ENCODE data around the gene KCNE1.

The KCNE1 gene

GRCh38 chr21:34517491-34518245 lies 5.7 kb upstream of the KCNE1 start:
- TF ChIP-seq MAX (IDR thresholded peaks at IDR 0.05; ENCODE audit: low read depth, low read length) (0 out of 2 replicates have a peak, but pooled peaks have one; percentile 16), POLR2A (IDR thresholded peaks at IDR 0.05; ENCODE audit: extremely low read depth, insufficient read length) (no peak), MYC (IDR thresholded peaks at IDR 0.05; ENCODE audit: low read depth, low read length) (peak; percentile 61; the same call in 1 of the 2 replicates), CTCF (IDR thresholded peaks at IDR 0.05; ENCODE audit: low read depth, low read length) (peak; percentile 63)
- DNase-seq (ENCODE audit: low read depth) = peak; percentile 86

GRCh38 chr21:34517039-34517438 lies 5.0 kb upstream of the KCNE1 start:
- no peak overlapping the region for H3K4me3 ChIP-seq (ENCODE audit: low read depth, low read length)
- DNase-seq (ENCODE audit: low read depth) = no peak
- TF ChIP-seq POLR2A (IDR thresholded peaks at IDR 0.05; ENCODE audit: extremely low read depth, insufficient read length) (no peak), CTCF (IDR thresholded peaks at IDR 0.05; ENCODE audit: low read depth, low read length) (no peak), MYC (IDR thresholded peaks at IDR 0.05; ENCODE audit: low read depth, low read length) (no peak)

More at GRCh38 chr21:34517491-34518245, 5.7 kb upstream of the KCNE1 start:
- H3K4me3 ChIP-seq (ENCODE audit: low read depth, low read length) = no peak overlapping the region

- TF ChIP-seq MYC (IDR thresholded peaks at IDR 0.05; ENCODE audit: low read depth, low read length) = no peak
- TF ChIP-seq CTCF (IDR thresholded peaks at IDR 0.05; ENCODE audit: low read depth, low read length) = no peak
- H3K4me3 ChIP-seq (ENCODE audit: low read depth, low read length) = no peak overlapping the region
- no peak for DNase-seq (ENCODE audit: low read depth)
These were observed 2.6 kb upstream of the KCNE1 start for GRCh38 chr21:34514576-34515115.

- DNase-seq (ENCODE audit: low read depth) = peak; percentile 66
- TF ChIP-seq MAX (IDR thresholded peaks at IDR 0.05; ENCODE audit: low read depth, low read length) (no peak), MYC (IDR thresholded peaks at IDR 0.05; ENCODE audit: low read depth, low read length) (no peak), POLR2A (IDR thresholded peaks at IDR 0.05; ENCODE audit: extremely low read depth, insufficient read length) (no peak), CTCF (IDR thresholded peaks at IDR 0.05; ENCODE audit: low read depth, low read length) (no peak)
- no peak overlapping the region for H3K4me3 ChIP-seq (ENCODE audit: low read depth, low read length)
These were observed 1.2 kb upstream of the KCNE1 start for GRCh38 chr21:34513129-34513675.

GRCh38 chr21:34511181-34511580 lies 829 bp downstream of the KCNE1 start:
- peak; percentile 25 for DNase-seq (ENCODE audit: low read depth)
- no peak for TF ChIP-seq CTCF (IDR thresholded peaks at IDR 0.05; ENCODE audit: low read depth, low read length)
- TF ChIP-seq POLR2A (IDR thresholded peaks at IDR 0.05; ENCODE audit: extremely low read depth, insufficient read length) = no peak
- no peak for TF ChIP-seq MYC (IDR thresholded peaks at IDR 0.05; ENCODE audit: low read depth, low read length)
- no peak for TF ChIP-seq MAX (IDR thresholded peaks at IDR 0.05; ENCODE audit: low read depth, low read length)
- H3K4me3 ChIP-seq (ENCODE audit: low read depth, low read length) = no peak overlapping the region

Measured in NB4 (cell line).